IgD-negative memory B cell (primary cell): ENCODE data around the gene MAGEA9. TPM values are rescaled to one million over a fixed set of nuclear protein-coding genes. Genes with fewer than 3 reads are reported as not detected.
"Not testable (repeated sequence)": the region's sequence is repeated elsewhere in the genome, so short reads cannot be mapped to it uniquely, and the experiment has no call there.

Experiments used
- H3K27ac Mint-ChIP-seq, 3 donors: one replicate each; pipeline ENCODE4 v1.8.0; 2020 to 2022; ENCODE audit warnings: mild to moderate bottlenecking in 3 of 3, mixed read lengths in 3 of 3, moderate library complexity in 1 of 3
- H3K27me3 Mint-ChIP-seq: one replicate; pipeline ENCODE4 v1.8.0; 2021; ENCODE audit warnings: mixed read lengths
- H3K36me3 Mint-ChIP-seq: one replicate; pipeline ENCODE4 v1.8.0; 2020; ENCODE audit warnings: mild to moderate bottlenecking, mixed read lengths
- H3K4me1 Mint-ChIP-seq, 3 donors: one replicate each; pipeline ENCODE4 v1.8.0; 2020 to 2022; ENCODE audit warnings: mixed read lengths in 3 of 3, mild to moderate bottlenecking in 1 of 3
- H3K4me3 Mint-ChIP-seq, 4 donors: one replicate each; pipeline ENCODE4 v1.8.0; 2020 to 2022; ENCODE audit warnings: mild to moderate bottlenecking in 4 of 4, mixed read lengths in 4 of 4, moderate library complexity in 3 of 4
- H3K9me3 Mint-ChIP-seq, 3 donors: one replicate each; pipeline ENCODE4 v1.8.0; 2020 to 2021; ENCODE audit warnings: mixed read lengths in 3 of 3, mild to moderate bottlenecking in 1 of 3
- polyA plus RNA-seq: library from polyadenylated mRNA; unstranded; fragments of 300-500 nt; fragmentation: Illumina TruSeq; gene quantifications from one replicate; pipeline ENCODE4 v1.2.3, GENCODE V29; 2021

Gene MAGEA9
- not detected for polyA plus RNA-seq

- not testable (repeated sequence) for H3K36me3 Mint-ChIP-seq, H3K27ac Mint-ChIP-seq, H3K4me1 Mint-ChIP-seq, H3K4me3 Mint-ChIP-seq, H3K9me3 Mint-ChIP-seq, H3K27me3 Mint-ChIP-seq
Measured at GRCh38 chrX:149781727-149782126, at the start of gene MAGEA9. Gene MAGEA9 (plus strand): TSS chrX:149781930. CDS start chrX:149786211, 4,281 bp downstream.

GRCh38 chrX:149742269-149742668, 39.5 kb upstream of the MAGEA9 start:
- H3K9me3 Mint-ChIP-seq, H3K27me3 Mint-ChIP-seq, H3K4me1 Mint-ChIP-seq, H3K27ac Mint-ChIP-seq, H3K36me3 Mint-ChIP-seq, H3K4me3 Mint-ChIP-seq: not testable (repeated sequence)

- not testable (repeated sequence) for H3K36me3 Mint-ChIP-seq, H3K4me1 Mint-ChIP-seq, H3K27me3 Mint-ChIP-seq, H3K27ac Mint-ChIP-seq, H3K9me3 Mint-ChIP-seq, H3K4me3 Mint-ChIP-seq
Measured at GRCh38 chrX:149746390-149747007, 35.2 kb upstream of the MAGEA9 start.

GRCh38 chrX:149757206-149758067, 24.3 kb upstream of the MAGEA9 start:
- no peaks in the 10 kb centered on the region for H3K4me1 Mint-ChIP-seq
- no peak overlapping the region for H3K4me3 Mint-ChIP-seq
- no peaks in the 10 kb centered on the region for H3K36me3 Mint-ChIP-seq
- H3K9me3 Mint-ChIP-seq, result no peaks in the 10 kb centered on the region
- peaks cover 2% of the 10 kb centered on the region for H3K27me3 Mint-ChIP-seq
- H3K27ac Mint-ChIP-seq, result peak overlapping the region in 1 of 3 donors; percentile 69

GRCh38 chrX:149758068-149758714, 23.5 kb upstream of the MAGEA9 start:
- no peaks in the 10 kb centered on the region for H3K4me1 Mint-ChIP-seq
- H3K4me3 Mint-ChIP-seq, result no peak overlapping the region
- H3K27me3 Mint-ChIP-seq, result peaks cover 1% of the 10 kb centered on the region
- no peaks in the 10 kb centered on the region for H3K36me3 Mint-ChIP-seq
- H3K9me3 Mint-ChIP-seq, result no peaks in the 10 kb centered on the region
- peak overlapping the region in 1 of 3 donors; percentile 69 for H3K27ac Mint-ChIP-seq

GRCh38 chrX:149758715-149759078, 23.0 kb upstream of the MAGEA9 start:
- H3K9me3 Mint-ChIP-seq, H3K4me3 Mint-ChIP-seq, H3K4me1 Mint-ChIP-seq, H3K27ac Mint-ChIP-seq, H3K27me3 Mint-ChIP-seq, H3K36me3 Mint-ChIP-seq: not testable (repeated sequence)

- no peaks in the 10 kb centered on the region for H3K4me1 Mint-ChIP-seq
- no peaks in the 10 kb centered on the region for H3K36me3 Mint-ChIP-seq
- H3K27me3 Mint-ChIP-seq, result peaks cover 2% of the 10 kb centered on the region
- peaks cover 0 to 2% (median 0%) of the 10 kb centered on the region in 3 donors for H3K9me3 Mint-ChIP-seq
- no peak overlapping the region for H3K4me3 Mint-ChIP-seq
- no peak overlapping the region for H3K27ac Mint-ChIP-seq
Measured at GRCh38 chrX:149759824-149760223, 21.9 kb upstream of the MAGEA9 start.

GRCh38 chrX:149760965-149761364, 20.8 kb upstream of the MAGEA9 start:
- Mint-ChIP-seq H3K4me1 (no peaks in the 10 kb centered on the region), H3K27ac (no peak overlapping the region), H3K9me3 (peaks cover 0 to 2% (median 0%) of the 10 kb centered on the region in 3 donors), H3K36me3 (no peaks in the 10 kb centered on the region), H3K4me3 (no peak overlapping the region), H3K27me3 (peaks cover 2% of the 10 kb centered on the region)

GRCh38 chrX:149761858-149762674, 19.7 kb upstream of the MAGEA9 start:
- H3K27me3 Mint-ChIP-seq, H3K9me3 Mint-ChIP-seq, H3K27ac Mint-ChIP-seq, H3K36me3 Mint-ChIP-seq, H3K4me3 Mint-ChIP-seq, H3K4me1 Mint-ChIP-seq: not testable (repeated sequence)

GRCh38 chrX:149762696-149763614, 18.8 kb upstream of the MAGEA9 start:
- Mint-ChIP-seq H3K27me3 (peaks cover 2% of the 10 kb centered on the region), H3K4me1 (no peaks in the 10 kb centered on the region), H3K4me3 (no peak overlapping the region), H3K36me3 (no peaks in the 10 kb centered on the region), H3K9me3 (peaks cover 0 to 2% (median 0%) of the 10 kb centered on the region in 3 donors), H3K27ac (no peak overlapping the region)

- not testable (repeated sequence) for H3K27me3 Mint-ChIP-seq, H3K9me3 Mint-ChIP-seq, H3K36me3 Mint-ChIP-seq, H3K4me3 Mint-ChIP-seq, H3K4me1 Mint-ChIP-seq, H3K27ac Mint-ChIP-seq
Measured at GRCh38 chrX:149770344-149770743, 11.4 kb upstream of the MAGEA9 start.

GRCh38 chrX:149773026-149773425, 8.7 kb upstream of the MAGEA9 start:
- not testable (repeated sequence) for H3K27me3 Mint-ChIP-seq, H3K4me1 Mint-ChIP-seq, H3K36me3 Mint-ChIP-seq, H3K27ac Mint-ChIP-seq, H3K9me3 Mint-ChIP-seq, H3K4me3 Mint-ChIP-seq

- H3K27me3 Mint-ChIP-seq, H3K4me3 Mint-ChIP-seq, H3K9me3 Mint-ChIP-seq, H3K4me1 Mint-ChIP-seq, H3K36me3 Mint-ChIP-seq, H3K27ac Mint-ChIP-seq: not testable (repeated sequence)
Measured at GRCh38 chrX:149773768-149774167, 8.0 kb upstream of the MAGEA9 start, which contains the start of gene HSFX1. Gene HSFX1 (plus strand): TSS chrX:149774068. CDS start chrX:149774682, 614 bp downstream.

- H3K27ac Mint-ChIP-seq, H3K27me3 Mint-ChIP-seq, H3K9me3 Mint-ChIP-seq, H3K4me1 Mint-ChIP-seq, H3K4me3 Mint-ChIP-seq, H3K36me3 Mint-ChIP-seq: not testable (repeated sequence)
Measured at GRCh38 chrX:149777999-149778398, 3.7 kb upstream of the MAGEA9 start.
